ENCODE results near the gene SLC30A2.

The SLC30A2 gene

GRCh38 chr1:26070963-26071342 lies 25.0 kb upstream of the SLC30A2 start:
- TF ChIP-seq NFRKB (IDR thresholded peaks at IDR 0.05) (no peak), ELF4 (IDR thresholded peaks at IDR 0.05) (no peak), LEF1 (IDR thresholded peaks at IDR 0.05; ENCODE audit: borderline replicate concordance) (no peak), BHLHE40 (IDR thresholded peaks at IDR 0.05; ENCODE audit: borderline replicate concordance) (no peak), PKNOX1 (IDR thresholded peaks at IDR 0.05) (no peak), SP1 (IDR thresholded peaks at IDR 0.05) (no peak), FOXK2 (IDR thresholded peaks at IDR 0.05) (no peak), TARDBP (IDR thresholded peaks at IDR 0.05) (no peak), ZNF384 (IDR thresholded peaks at IDR 0.05) (no peak)
- CTCF ChIA-PET: no interaction called here
- POLR2A ChIA-PET: no interaction called here
- no peak for DNase-seq (ENCODE audit: extremely low spot score)

DNA sequence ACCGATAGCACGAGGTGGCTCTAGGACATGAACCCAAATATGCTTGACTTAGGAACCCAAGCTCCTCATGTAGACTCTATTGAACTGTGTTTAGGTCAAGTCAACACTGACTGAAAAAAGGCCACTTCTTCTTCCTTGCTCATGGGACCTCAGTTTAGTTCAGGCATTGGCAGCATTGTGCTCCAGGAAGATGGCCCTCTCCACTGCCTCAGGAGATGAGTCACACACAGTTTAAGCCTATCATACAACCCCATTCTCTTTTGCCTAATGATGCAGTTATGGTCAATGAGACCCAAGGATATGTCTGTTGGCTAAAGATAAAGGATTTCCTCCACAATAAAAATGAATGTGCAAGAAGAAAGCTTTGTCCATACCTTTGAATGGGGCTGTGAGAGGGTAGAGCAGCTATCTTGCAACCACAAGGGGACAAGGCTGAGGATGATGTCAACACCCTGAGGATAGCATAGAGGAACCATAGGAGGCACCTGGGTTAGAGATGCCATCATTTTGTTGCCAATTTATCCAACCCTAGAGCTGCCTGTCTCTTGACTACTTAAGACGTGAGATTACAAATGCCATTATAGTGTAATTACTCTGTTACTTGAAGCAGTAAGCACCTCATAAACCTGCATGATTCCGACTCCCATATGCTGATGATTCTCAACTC lies 24.5 kb upstream of the SLC30A2 start:
- DNase-seq (ENCODE audit: extremely low spot score): no peak
- ChIA-PET CTCF (no interaction called here), POLR2A (no interaction called here)
- TF ChIP-seq BHLHE40 (IDR thresholded peaks at IDR 0.05; ENCODE audit: borderline replicate concordance) (no peak), FOXM1 (IDR thresholded peaks at IDR 0.05; ENCODE audit: borderline replicate concordance) (no peak), HDGF (IDR thresholded peaks at IDR 0.05; ENCODE audit: borderline replicate concordance) (no peak), PKNOX1 (IDR thresholded peaks at IDR 0.05) (no peak), ZNF384 (IDR thresholded peaks at IDR 0.05) (no peak), LEF1 (IDR thresholded peaks at IDR 0.05; ENCODE audit: borderline replicate concordance) (no peak), FOXA1 (IDR thresholded peaks at IDR 0.05) (no peak), ELF4 (IDR thresholded peaks at IDR 0.05) (no peak), CTBP1 (IDR thresholded peaks at IDR 0.05; ENCODE audit: borderline replicate concordance) (no peak), NFRKB (IDR thresholded peaks at IDR 0.05) (no peak), SUZ12 (IDR thresholded peaks at IDR 0.05) (no peak)

- no peak for DNase-seq (ENCODE audit: extremely low spot score)
- ChIA-PET POLR2A (no interaction called here), CTCF (no interaction called here)
- TF ChIP-seq FOXA1 (IDR thresholded peaks at IDR 0.05): no peak
- TF ChIP-seq HDGF (IDR thresholded peaks at IDR 0.05; ENCODE audit: borderline replicate concordance): no peak
Observed at GRCh38 chr1:26069941-26070295, 24.0 kb upstream of the SLC30A2 start.

DNA sequence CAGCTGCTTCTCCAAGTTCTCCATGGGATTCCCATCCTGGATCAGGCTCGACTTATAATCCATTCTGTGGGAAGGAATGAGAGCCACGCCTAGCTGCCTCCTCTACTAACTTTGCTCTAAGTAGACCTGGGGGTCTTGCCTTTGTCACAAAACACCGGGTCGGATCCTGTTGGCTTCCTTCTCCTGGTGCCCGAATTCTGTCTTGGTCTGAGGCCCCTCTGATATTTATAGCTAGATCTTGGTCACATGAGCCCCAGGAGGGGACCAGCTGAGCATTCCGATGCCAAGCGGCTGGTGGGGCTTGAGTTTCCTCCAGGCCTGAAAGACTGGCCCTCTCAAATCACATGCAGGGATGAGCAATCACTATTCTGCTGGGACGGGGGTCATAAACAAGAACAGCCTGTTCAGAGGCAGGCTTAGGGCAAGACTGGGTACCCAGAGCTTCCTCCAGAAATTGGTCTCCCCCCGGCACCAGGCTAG lies 21.6 kb upstream of the SLC30A2 start, which contains the start of gene TRIM63:
TSS of gene TRIM63 (minus strand) at position 199 of the 480 bp plus-strand sequence. CDS start at position 63, 136 bp downstream.
- no peak for TF ChIP-seq NFRKB (IDR thresholded peaks at IDR 0.05)
- TF ChIP-seq FOXA1 (IDR thresholded peaks at IDR 0.05): no peak
- no peak for TF ChIP-seq ARNT (IDR thresholded peaks at IDR 0.05)
- no peak for TF ChIP-seq FOXM1 (IDR thresholded peaks at IDR 0.05; ENCODE audit: borderline replicate concordance)
- no peak for TF ChIP-seq SP1 (IDR thresholded peaks at IDR 0.05)
- no peak for TF ChIP-seq FOXK2 (IDR thresholded peaks at IDR 0.05)
- no peak for TF ChIP-seq SUZ12 (IDR thresholded peaks at IDR 0.05)
- TF ChIP-seq LEF1 (IDR thresholded peaks at IDR 0.05; ENCODE audit: borderline replicate concordance): no peak
- no peak for TF ChIP-seq BHLHE40 (IDR thresholded peaks at IDR 0.05; ENCODE audit: borderline replicate concordance)
- no peak for TF ChIP-seq ZNF384 (IDR thresholded peaks at IDR 0.05)
- TF ChIP-seq CTBP1 (IDR thresholded peaks at IDR 0.05; ENCODE audit: borderline replicate concordance): no peak
- no peak for TF ChIP-seq L3MBTL2 (conservative IDR thresholded peaks at IDR 0.05)
- no peak for TF ChIP-seq HDGF (IDR thresholded peaks at IDR 0.05; ENCODE audit: borderline replicate concordance)
- TF ChIP-seq TARDBP (IDR thresholded peaks at IDR 0.05): no peak
- no peak for DNase-seq (ENCODE audit: extremely low spot score)
- ChIA-PET POLR2A (no interaction called here), CTCF (no interaction called here)

GRCh38 chr1:26066857-26067256 lies 20.9 kb upstream of the SLC30A2 start:
- ChIA-PET POLR2A (no interaction called here), CTCF (no interaction called here)
- no peak for DNase-seq (ENCODE audit: extremely low spot score)
- TF ChIP-seq SP1 (IDR thresholded peaks at IDR 0.05): no peak
- TF ChIP-seq FOXM1 (IDR thresholded peaks at IDR 0.05; ENCODE audit: borderline replicate concordance): no peak
- TF ChIP-seq FOXK2 (IDR thresholded peaks at IDR 0.05): no peak
- TF ChIP-seq NFRKB (IDR thresholded peaks at IDR 0.05): no peak
- no peak for TF ChIP-seq ZNF384 (IDR thresholded peaks at IDR 0.05)
- TF ChIP-seq LEF1 (IDR thresholded peaks at IDR 0.05; ENCODE audit: borderline replicate concordance): no peak

- no peak for DNase-seq (ENCODE audit: extremely low spot score)
- ChIA-PET CTCF (interaction anchor here (1.2 kb wide), 1 partner anchor 31 kb away, joined by 3 read pairs; no protein-coding TSS in a partner anchor), POLR2A (no interaction called here)
- no peak for TF ChIP-seq L3MBTL2 (conservative IDR thresholded peaks at IDR 0.05)
Observed at GRCh38 chr1:26066160-26066559, 20.2 kb upstream of the SLC30A2 start.

- CTCF ChIA-PET: no interaction called here
- TF ChIP-seq CTBP1 (IDR thresholded peaks at IDR 0.05; ENCODE audit: borderline replicate concordance): no peak
- no peak for TF ChIP-seq FOXK2 (IDR thresholded peaks at IDR 0.05)
- TF ChIP-seq TARDBP (IDR thresholded peaks at IDR 0.05): no peak
- no peak for TF ChIP-seq ELF4 (IDR thresholded peaks at IDR 0.05)
- TF ChIP-seq HDGF (IDR thresholded peaks at IDR 0.05; ENCODE audit: borderline replicate concordance): no peak
- no peak for TF ChIP-seq SP1 (IDR thresholded peaks at IDR 0.05)
- no peak for TF ChIP-seq L3MBTL2 (conservative IDR thresholded peaks at IDR 0.05)
- POLR2A ChIA-PET: no interaction called here
- no peak for DNase-seq (ENCODE audit: extremely low spot score)
Observed at GRCh38 chr1:26064553-26064952, 18.6 kb upstream of the SLC30A2 start.

Data from HEK293T (cell line).